ENCODE data around the gene CFAP90.

The CFAP90 gene

GRCh38 chr5:7868427-7868772 lies 17.5 kb upstream of the CFAP90 start:
- no peak for DNase-seq (ENCODE audit: low read depth)

GRCh38 chr5:7867260-7867659 lies 16.3 kb upstream of the CFAP90 start:
- no peak for DNase-seq (ENCODE audit: low read depth)

GRCh38 chr5:7866196-7866595 lies 15.3 kb upstream of the CFAP90 start:
- DNase-seq (ENCODE audit: low read depth) = no peak

- no peak for DNase-seq (ENCODE audit: low read depth)
Measured at GRCh38 chr5:7857926-7858632, 7.1 kb upstream of the CFAP90 start.

- no peak for DNase-seq (ENCODE audit: low read depth)
Measured at GRCh38 chr5:7857361-7857760, 6.4 kb upstream of the CFAP90 start.

GRCh38 chr5:7856855-7857254 lies 5.9 kb upstream of the CFAP90 start:
- peak; percentile 43 for DNase-seq (ENCODE audit: low read depth)

GRCh38 chr5:7855611-7856010 lies 4.7 kb upstream of the CFAP90 start:
- DNase-seq (ENCODE audit: low read depth) = no peak

GRCh38 chr5:7852988-7853387 lies 2.1 kb upstream of the CFAP90 start:
- DNase-seq (ENCODE audit: low read depth) = no peak

GRCh38 chr5:7852542-7852941 lies 1.6 kb upstream of the CFAP90 start:
- DNase-seq (ENCODE audit: low read depth) = peak; percentile 46

GRCh38 chr5:7851617-7852289 lies 820 bp upstream of the CFAP90 start:
- no peak for DNase-seq (ENCODE audit: low read depth)

- DNase-seq (ENCODE audit: low read depth) = no peak
Measured at GRCh38 chr5:7851240-7851592, 283 bp upstream of the CFAP90 start.

- peak; percentile 14 for DNase-seq (ENCODE audit: low read depth)
Measured at GRCh38 chr5:7849681-7850394, 1.1 kb downstream of the CFAP90 start.

GRCh38 chr5:7848296-7848695 lies 2.6 kb downstream of the CFAP90 start:
- DNase-seq (ENCODE audit: low read depth) = peak; percentile 18

- no peak for DNase-seq (ENCODE audit: low read depth)
Measured at GRCh38 chr5:7846327-7846726, 4.6 kb downstream of the CFAP90 start.

- DNase-seq (ENCODE audit: low read depth) = no peak
Measured at GRCh38 chr5:7845557-7845956, 5.4 kb downstream of the CFAP90 start.

GRCh38 chr5:7844901-7845300 lies 6.0 kb downstream of the CFAP90 start:
- DNase-seq (ENCODE audit: low read depth) = no peak

GRCh38 chr5:7842531-7842930 lies 8.4 kb downstream of the CFAP90 start:
- no peak for DNase-seq (ENCODE audit: low read depth)

GRCh38 chr5:7837403-7837802 lies 13.5 kb downstream of the CFAP90 start:
- DNase-seq (ENCODE audit: low read depth) = no peak

GRCh38 chr5:7834982-7835381 lies 16.0 kb downstream of the CFAP90 start:
- DNase-seq (ENCODE audit: low read depth) = no peak

GRCh38 chr5:7828269-7828668 lies 22.7 kb downstream of the CFAP90 start:
- no peak for DNase-seq (ENCODE audit: low read depth)

GRCh38 chr5:7827610-7828009 lies 23.3 kb downstream of the CFAP90 start:
- no peak for DNase-seq (ENCODE audit: low read depth)

GRCh38 chr5:7825630-7826029 lies 25.3 kb downstream of the CFAP90 start:
- DNase-seq (ENCODE audit: low read depth) = no peak

GRCh38 chr5:7824995-7825394 lies 25.9 kb downstream of the CFAP90 start:
- no peak for DNase-seq (ENCODE audit: low read depth)

Data from EH (cell line).